ENCODE results near the gene TEX19. TPM values are rescaled to one million over a fixed set of nuclear protein-coding genes. Genes with fewer than 3 reads are reported as not detected.
A peak's percentile ranks its signal among the peaks of the same experiment; 100 is the strongest.

Gene TEX19
- total and polyA plus RNA-seq, 2 of the 4 experiments (the other 2 are of a cell fraction): under 0.01 to 0.03 TPM

- Histone ChIP-seq H4K91ac (ENCODE audit: insufficient read depth, low read depth, low read length) (no peak overlapping the region), H3K36me3 (ENCODE audit: control insufficient read depth, insufficient read depth, low read length) (no peaks in the 10 kb centered on the region), H3K23ac (ENCODE audit: low read depth, low read length) (no peak overlapping the region), H3K4me3 (ENCODE audit: insufficient read depth, low read depth, low read length) (no peak overlapping the region), H3K4me2 (ENCODE audit: low read depth, low read length) (no peak overlapping the region), H2BK120ac (ENCODE audit: low read depth, low read length) (no peak overlapping the region), H3K56ac (ENCODE audit: extremely low read depth, insufficient read depth, low read length) (no peak overlapping the region), H2AFZ (replicated peaks; ENCODE audit: low read length, poor library complexity) (no peak overlapping the region), H4K5ac (ENCODE audit: low read depth, low read length) (no peak overlapping the region), H3K27ac (ENCODE audit: insufficient read depth, low read length) (no peak overlapping the region), H3K14ac (replicated peaks; ENCODE audit: low read depth, low read length) (no peak overlapping the region), H3K79me1 (ENCODE audit: low read depth in 1 of 2, low read length in 2 of 2) (no peaks in the 10 kb centered on the region), H3K9me1 (ENCODE audit: insufficient read depth, low read length) (no peaks in the 10 kb centered on the region), H2BK20ac (ENCODE audit: low read depth, low read length) (no peak overlapping the region), H2AK9ac (replicated peaks; ENCODE audit: low read depth, low read length, poor library complexity) (peak overlapping the region; percentile 16), H4K8ac (ENCODE audit: low read depth in 2 of 2, low read length in 2 of 2) (no peak overlapping the region), H3K9me3 (ENCODE audit: control insufficient read depth, insufficient read depth, low read length) (no peaks in the 10 kb centered on the region), H4K20me1 (ENCODE audit: insufficient read depth, low read length) (no peaks in the 10 kb centered on the region), H3K4ac (ENCODE audit: low read depth, low read length) (no peak overlapping the region), H3K9ac (ENCODE audit: low read depth, low read length) (no peak overlapping the region), H2BK15ac (ENCODE audit: low read depth, low read length) (no peak overlapping the region), H3K4me1 (ENCODE audit: control insufficient read depth, insufficient read depth, low read length) (peaks cover 9% of the 10 kb centered on the region), H2BK5ac (ENCODE audit: low read depth, low read length, poor library complexity, severe bottlenecking) (no peak overlapping the region), H3K27me3 (ENCODE audit: control insufficient read depth, insufficient read depth, low read length) (peaks cover 12% of the 10 kb centered on the region), H2AK5ac (ENCODE audit: low read depth, low read length) (no peak overlapping the region), H3K18ac (ENCODE audit: low read depth, low read length) (no peak overlapping the region)
- dilution Hi-C loops (cut with HindIII; ENCODE audit: low sequenced_read_pairs, unreplicated experiment): no loop called here
- no peak for DNase-seq
- intact Hi-C loops (cut with micrococcal nuclease): loop anchor here (10.0 kb wide), 1 partner anchor 292 kb away; the partner anchor contains the start of genes DCXR and RAC3
- ChIA-PET CTCF (no interaction called here), POLR2A (ENCODE audit: unreplicated experiment) (no interaction called here)
- BruUV-seq (replicated peaks): no TSS peak
- no peak for ATAC-seq (ENCODE audit: low read depth)
- no CpG with 5 or more reads among the region's 15 CpGs for WGBS, 2 experiments (ENCODE audit: extremely low coverage in 2 of 2, insufficient read length in 1 of 2)
- TF ChIP-seq FOS (IDR thresholded peaks at IDR 0.05; ENCODE audit: low read depth, low read length) (no peak), RCOR1 (IDR thresholded peaks at IDR 0.05; ENCODE audit: insufficient replicate concordance, low read length) (no peak), MXI1 (IDR thresholded peaks at IDR 0.05; ENCODE audit: borderline replicate concordance, low read depth, low read length) (no peak), RAD21 (IDR thresholded peaks at IDR 0.05; ENCODE audit: low read length) (no peak), BHLHE40 (IDR thresholded peaks at IDR 0.05; ENCODE audit: low read depth, low read length) (no peak), RFX5 (IDR thresholded peaks at IDR 0.05; ENCODE audit: low read depth, low read length) (no peak), POLR2A (IDR thresholded peaks at IDR 0.05; ENCODE audit: low read depth, low read length) (no peak), MAFK (IDR thresholded peaks at IDR 0.05; ENCODE audit: low read depth, low read length) (no peak), CHD1 (IDR thresholded peaks at IDR 0.05; ENCODE audit: low read depth, low read length) (no peak), CEBPB (IDR thresholded peaks at IDR 0.05; ENCODE audit: low read depth, low read length) (no peak)
- TF ChIP-seq, protein P1, sequence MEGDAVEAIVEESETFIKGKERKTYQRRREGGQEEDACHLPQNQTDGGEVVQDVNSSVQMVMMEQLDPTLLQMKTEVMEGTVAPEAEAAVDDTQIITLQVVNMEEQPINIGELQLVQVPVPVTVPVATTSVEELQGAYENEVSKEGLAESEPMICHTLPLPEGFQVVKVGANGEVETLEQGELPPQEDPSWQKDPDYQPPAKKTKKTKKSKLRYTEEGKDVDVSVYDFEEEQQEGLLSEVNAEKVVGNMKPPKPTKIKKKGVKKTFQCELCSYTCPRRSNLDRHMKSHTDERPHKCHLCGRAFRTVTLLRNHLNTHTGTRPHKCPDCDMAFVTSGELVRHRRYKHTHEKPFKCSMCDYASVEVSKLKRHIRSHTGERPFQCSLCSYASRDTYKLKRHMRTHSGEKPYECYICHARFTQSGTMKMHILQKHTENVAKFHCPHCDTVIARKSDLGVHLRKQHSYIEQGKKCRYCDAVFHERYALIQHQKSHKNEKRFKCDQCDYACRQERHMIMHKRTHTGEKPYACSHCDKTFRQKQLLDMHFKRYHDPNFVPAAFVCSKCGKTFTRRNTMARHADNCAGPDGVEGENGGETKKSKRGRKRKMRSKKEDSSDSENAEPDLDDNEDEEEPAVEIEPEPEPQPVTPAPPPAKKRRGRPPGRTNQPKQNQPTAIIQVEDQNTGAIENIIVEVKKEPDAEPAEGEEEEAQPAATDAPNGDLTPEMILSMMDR (conservative IDR thresholded peaks at IDR 0.05; ENCODE audit: low read depth, low read length): no peak
- in situ Hi-C loops (cut with MboI; ENCODE audit: low sequenced_read_pairs): no loop called here
These were observed 31.8 kb upstream of the TEX19 start for GRCh38 chr17:82327289-82327688.

Data from IMR-90 (cell line).